Gastroesophageal sphincter (tissue), 3 donors: ENCODE data around the gene FBXW7.

Experiments used
- CTCF ChIP-seq, 4 experiments: fragments of 200-600 bp in 2 of 4; fragments of 450-650 bp in 2 of 4; sonication (generic) in 1 of 4; IDR thresholded peaks; one replicate each; pipeline ENCODE4 v1.5.1; 2017 to 2019; ENCODE audit warnings: antibody characterized with exemption in 4 of 4, mild to moderate bottlenecking in 2 of 4, moderate library complexity in 2 of 4
- EP300 ChIP-seq: sonication (generic); formaldehyde crosslinking; IDR thresholded peaks from one replicate; pipeline ENCODE4 v1.6.1; 2017; ENCODE audit warnings: antibody characterized with exemption, mild to moderate bottlenecking
- POLR2A ChIP-seq, 2 donors: fragments of 450-650 bp; IDR thresholded peaks; one replicate each; pipeline ENCODE4 v1.6.1; 2017; ENCODE audit warnings: antibody characterized with exemption in 2 of 2, mild to moderate bottlenecking in 2 of 2, moderate library complexity in 1 of 2
- POLR2AphosphoS5 ChIP-seq: sonication (generic); formaldehyde crosslinking; IDR thresholded peaks from one replicate; pipeline ENCODE4 v1.6.1; 2017; ENCODE audit warnings: antibody characterized with exemption

- no peak for TF ChIP-seq CTCF (IDR thresholded peaks at IDR 0.05)
- TF ChIP-seq POLR2AphosphoS5, result no peak
- no peak for TF ChIP-seq POLR2A (IDR thresholded peaks at IDR 0.05)
- no peak for TF ChIP-seq EP300
Measured at GRCh38 chr4:152421576-152421975, 114.3 kb downstream of the FBXW7 start.
